HUES6 (cell line): Measurements from ENCODE around the gene CRHR1.

Source experiments
- H3K27ac ChIP-seq: 2 replicates; pipeline ENCODE4 v1.7.0; 2013; ENCODE audit warnings: low read depth, mild to moderate bottlenecking, low read length, inconsistent platforms
- H3K27me3 ChIP-seq: 2 replicates; pipeline ENCODE4 v1.6.1; 2013; ENCODE audit warnings: low read length; ENCODE audit not compliant: control insufficient read depth, insufficient read depth
- H3K36me3 ChIP-seq: 2 replicates; pipeline ENCODE4 v1.6.1; 2013; ENCODE audit warnings: low read length; ENCODE audit not compliant: control insufficient read depth, insufficient read depth
- H3K4me1 ChIP-seq: 2 replicates; pipeline ENCODE4 v1.6.1; 2013; ENCODE audit warnings: low read length; ENCODE audit not compliant: control insufficient read depth, insufficient read depth
- H3K4me3 ChIP-seq: 2 replicates; pipeline ENCODE4 v1.5.1; 2013; ENCODE audit warnings: low read depth, low read length
- H3K9ac ChIP-seq: one replicate; pipeline ENCODE4 v1.6.1; 2013; ENCODE audit warnings: mild to moderate bottlenecking, low read length
- H3K9me3 ChIP-seq: 2 replicates; pipeline ENCODE4 v1.6.1; 2013; ENCODE audit warnings: low read depth, low read length; ENCODE audit not compliant: control insufficient read depth, insufficient read depth

CRHR1 gene

GRCh38 chr17:45846646-45847045 is 62.5 kb downstream of the CRHR1 start:
- H3K4me1 ChIP-seq, result no peaks in the 10 kb centered on the region

GRCh38 chr17:45847101-45847500 is 63.0 kb downstream of the CRHR1 start:
- Histone ChIP-seq H3K27ac (no peak overlapping the region), H3K36me3 (no peaks in the 10 kb centered on the region), H3K4me1 (no peaks in the 10 kb centered on the region), H3K27me3 (peaks cover 8% of the 10 kb centered on the region; the same call in 1 of the 2 replicates), H3K9ac (no peak overlapping the region), H3K9me3 (no peaks in the 10 kb centered on the region), H3K4me3 (no peak overlapping the region)

More at GRCh38 chr17:45846646-45847045, 62.5 kb downstream of the CRHR1 start:
- Histone ChIP-seq H3K4me3 (no peak overlapping the region), H3K9ac (no peak overlapping the region), H3K27ac (no peak overlapping the region), H3K9me3 (no peaks in the 10 kb centered on the region), H3K27me3 (peaks cover 4% of the 10 kb centered on the region; the same call in 1 of the 2 replicates), H3K36me3 (no peaks in the 10 kb centered on the region)

GRCh38 chr17:45847747-45848146 is 63.6 kb downstream of the CRHR1 start:
- no peaks in the 10 kb centered on the region for H3K4me1 ChIP-seq
- H3K27ac ChIP-seq, result no peak overlapping the region
- H3K27me3 ChIP-seq, result peaks cover 13% of the 10 kb centered on the region; the same call in 1 of the 2 replicates

GRCh38 chr17:45848405-45848804 is 64.3 kb downstream of the CRHR1 start:
- Histone ChIP-seq H3K4me1 (no peaks in the 10 kb centered on the region), H3K36me3 (no peaks in the 10 kb centered on the region), H3K4me3 (no peak overlapping the region), H3K9me3 (no peaks in the 10 kb centered on the region), H3K9ac (no peak overlapping the region), H3K27ac (no peak overlapping the region), H3K27me3 (peaks cover 13% of the 10 kb centered on the region; the same call in 1 of the 2 replicates)

More at GRCh38 chr17:45847747-45848146, 63.6 kb downstream of the CRHR1 start:
- no peak overlapping the region for H3K4me3 ChIP-seq
- no peaks in the 10 kb centered on the region for H3K36me3 ChIP-seq
- H3K9me3 ChIP-seq, result no peaks in the 10 kb centered on the region
- H3K9ac ChIP-seq, result no peak overlapping the region

GRCh38 chr17:45848868-45849535 is 64.9 kb downstream of the CRHR1 start:
- no peaks in the 10 kb centered on the region for H3K9me3 ChIP-seq
- no peak overlapping the region for H3K4me3 ChIP-seq
- no peaks in the 10 kb centered on the region for H3K36me3 ChIP-seq
- no peaks in the 10 kb centered on the region for H3K4me1 ChIP-seq
- peaks cover 14% of the 10 kb centered on the region; the same call in 1 of the 2 replicates for H3K27me3 ChIP-seq
- H3K27ac ChIP-seq, result no peak overlapping the region
- no peak overlapping the region for H3K9ac ChIP-seq

GRCh38 chr17:45849536-45849990 is 65.4 kb downstream of the CRHR1 start:
- H3K4me3 ChIP-seq, result no peak overlapping the region
- H3K4me1 ChIP-seq, result no peaks in the 10 kb centered on the region
- no peak overlapping the region for H3K27ac ChIP-seq
- H3K9me3 ChIP-seq, result no peaks in the 10 kb centered on the region
- no peak overlapping the region for H3K9ac ChIP-seq
- peaks cover 16% of the 10 kb centered on the region; the same call in 1 of the 2 replicates for H3K27me3 ChIP-seq
- no peaks in the 10 kb centered on the region for H3K36me3 ChIP-seq

- Histone ChIP-seq H3K36me3 (no peaks in the 10 kb centered on the region), H3K9me3 (0 out of 2 replicates have a peak, but pooled peaks cover under 1% of the 10 kb centered on the region), H3K27ac (no peak overlapping the region), H3K4me3 (no peak overlapping the region), H3K27me3 (peaks cover 16% of the 10 kb centered on the region; the same call in 1 of the 2 replicates), H3K4me1 (no peaks in the 10 kb centered on the region), H3K9ac (no peak overlapping the region)
Observed at GRCh38 chr17:45850011-45850410, 65.9 kb downstream of the CRHR1 start.

- H3K4me3 ChIP-seq, result no peak overlapping the region
- H3K27ac ChIP-seq, result no peak overlapping the region
- no peaks in the 10 kb centered on the region for H3K4me1 ChIP-seq
- H3K9me3 ChIP-seq, result 0 out of 2 replicates have a peak, but pooled peaks cover 3% of the 10 kb centered on the region
- H3K9ac ChIP-seq, result no peak overlapping the region
- H3K36me3 ChIP-seq, result no peaks in the 10 kb centered on the region
- H3K27me3 ChIP-seq, result peaks cover 16% of the 10 kb centered on the region; the same call in 1 of the 2 replicates
Observed at GRCh38 chr17:45850468-45850867, 66.3 kb downstream of the CRHR1 start.

- H3K27ac ChIP-seq, result no peak overlapping the region
- H3K4me1 ChIP-seq, result no peaks in the 10 kb centered on the region
- no peak overlapping the region for H3K9ac ChIP-seq
- 0 out of 2 replicates have a peak, but pooled peaks cover 3% of the 10 kb centered on the region for H3K9me3 ChIP-seq
- peaks cover 16% of the 10 kb centered on the region; the same call in 1 of the 2 replicates for H3K27me3 ChIP-seq
- H3K4me3 ChIP-seq, result no peak overlapping the region
- no peaks in the 10 kb centered on the region for H3K36me3 ChIP-seq
Observed at GRCh38 chr17:45851022-45851421, 66.9 kb downstream of the CRHR1 start.

GRCh38 chr17:45851464-45851863 is 67.3 kb downstream of the CRHR1 start:
- H3K27ac ChIP-seq, result no peak overlapping the region
- H3K9ac ChIP-seq, result no peak overlapping the region
- H3K4me3 ChIP-seq, result no peak overlapping the region
- 0 out of 2 replicates have a peak, but pooled peaks cover 3% of the 10 kb centered on the region for H3K9me3 ChIP-seq
- H3K27me3 ChIP-seq, result peaks cover 16% of the 10 kb centered on the region; the same call in 1 of the 2 replicates
- no peaks in the 10 kb centered on the region for H3K4me1 ChIP-seq
- no peaks in the 10 kb centered on the region for H3K36me3 ChIP-seq

GRCh38 chr17:45851873-45852272 is 67.8 kb downstream of the CRHR1 start:
- Histone ChIP-seq H3K4me3 (no peak overlapping the region), H3K9me3 (0 out of 2 replicates have a peak, but pooled peaks cover 3% of the 10 kb centered on the region), H3K27ac (no peak overlapping the region), H3K36me3 (no peaks in the 10 kb centered on the region), H3K27me3 (peaks cover 16% of the 10 kb centered on the region; the same call in 1 of the 2 replicates), H3K9ac (no peak overlapping the region), H3K4me1 (no peaks in the 10 kb centered on the region)
